GM18526 (cell line): Measurements from ENCODE around the gene EGFLAM.

Source experiments
- POLR2A ChIP-seq: IDR thresholded peaks from 3 replicates; pipeline ENCODE4 v1.6.1; 2011; ENCODE audit not compliant: insufficient read length; ENCODE audit errors: extremely low read depth

EGFLAM gene

DNA sequence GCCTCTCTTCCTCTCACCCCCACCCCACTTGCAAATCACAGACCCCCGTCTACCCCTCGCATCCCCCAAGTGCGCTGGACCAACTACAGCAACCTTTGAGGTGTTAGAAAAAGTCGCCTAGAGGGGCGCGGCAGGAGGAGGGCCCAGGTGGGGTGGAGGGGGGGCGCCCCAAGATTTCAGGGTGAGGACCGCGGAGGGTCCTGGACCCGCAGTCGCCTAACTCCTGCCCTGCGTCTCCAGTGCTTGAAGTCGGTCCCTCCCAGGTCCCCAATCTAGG is 379 bp upstream of the EGFLAM start:
- no peak for TF ChIP-seq POLR2A

DNA sequence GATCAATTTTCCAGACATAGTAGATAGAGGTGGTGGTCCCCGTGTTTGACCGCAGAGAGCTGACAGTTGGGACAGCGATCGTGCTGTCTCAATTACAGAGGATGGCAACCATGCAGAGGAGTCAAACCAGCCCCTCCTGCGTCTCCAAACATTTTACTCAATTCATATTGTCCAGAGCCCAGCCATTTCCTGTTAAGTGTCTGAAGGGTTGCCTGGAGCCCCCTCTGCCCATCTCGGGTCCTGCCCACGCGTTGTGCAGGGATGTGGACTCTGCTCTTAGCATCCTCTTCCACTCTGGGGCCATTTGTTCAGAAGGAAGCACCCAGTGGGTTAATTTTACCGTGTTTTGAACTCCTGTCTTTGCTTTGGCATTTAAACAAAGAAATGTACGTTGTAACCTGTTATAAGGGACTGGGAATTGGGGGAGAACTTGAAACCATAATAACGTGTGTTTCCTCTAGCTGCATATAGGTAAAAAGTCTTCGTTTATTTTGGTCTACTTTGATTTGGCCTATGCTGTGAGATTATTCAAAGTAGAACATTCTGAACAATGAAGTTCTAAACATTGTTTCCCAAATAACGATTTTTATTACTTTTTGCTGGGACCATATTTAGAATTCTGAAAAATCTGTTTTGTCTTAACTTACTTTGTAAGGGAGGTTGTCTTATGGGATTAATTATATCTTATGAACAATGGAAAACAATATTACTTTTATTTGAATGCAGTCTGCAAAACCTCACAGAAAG is 876 bp downstream of the EGFLAM start:
- TF ChIP-seq POLR2A, result no peak

DNA sequence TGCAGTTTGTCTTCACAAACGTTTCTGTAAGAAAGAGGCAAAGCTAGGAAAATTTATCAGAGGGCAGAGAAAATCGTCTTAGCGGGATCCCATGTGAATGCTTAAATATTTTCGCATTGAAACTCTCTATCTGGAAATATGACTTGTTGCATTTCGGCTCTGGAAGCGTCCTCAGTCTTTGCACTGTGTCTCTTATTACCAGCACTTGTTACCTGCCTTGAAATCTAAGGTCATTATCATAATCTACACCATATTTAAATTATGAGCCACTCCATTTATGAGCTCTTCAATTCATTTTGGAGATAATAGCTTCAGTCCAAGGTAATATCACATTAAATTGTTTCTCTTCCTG is 1.4 kb downstream of the EGFLAM start:
- TF ChIP-seq POLR2A, result no peak

DNA sequence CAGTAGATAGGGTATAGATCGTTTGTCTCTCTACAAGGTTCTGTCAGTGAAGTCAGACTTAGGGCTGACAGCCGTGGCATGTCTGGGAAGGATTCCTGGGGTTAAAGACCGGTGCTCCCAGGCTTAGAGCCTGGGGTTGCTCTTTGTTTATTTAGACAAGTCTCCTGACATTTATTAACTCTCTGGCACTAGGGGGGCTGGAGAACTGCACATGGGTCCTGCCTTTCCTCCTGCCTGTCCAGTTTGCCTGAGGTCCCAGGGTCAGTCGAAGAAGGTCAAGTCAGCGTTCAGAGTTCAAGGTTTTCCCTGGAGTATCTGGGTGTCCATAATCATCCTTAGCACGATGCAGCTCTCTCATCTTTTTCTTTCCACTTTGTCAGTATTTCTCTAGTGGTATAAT is 5.6 kb downstream of the EGFLAM start:
- no peak for TF ChIP-seq POLR2A

DNA sequence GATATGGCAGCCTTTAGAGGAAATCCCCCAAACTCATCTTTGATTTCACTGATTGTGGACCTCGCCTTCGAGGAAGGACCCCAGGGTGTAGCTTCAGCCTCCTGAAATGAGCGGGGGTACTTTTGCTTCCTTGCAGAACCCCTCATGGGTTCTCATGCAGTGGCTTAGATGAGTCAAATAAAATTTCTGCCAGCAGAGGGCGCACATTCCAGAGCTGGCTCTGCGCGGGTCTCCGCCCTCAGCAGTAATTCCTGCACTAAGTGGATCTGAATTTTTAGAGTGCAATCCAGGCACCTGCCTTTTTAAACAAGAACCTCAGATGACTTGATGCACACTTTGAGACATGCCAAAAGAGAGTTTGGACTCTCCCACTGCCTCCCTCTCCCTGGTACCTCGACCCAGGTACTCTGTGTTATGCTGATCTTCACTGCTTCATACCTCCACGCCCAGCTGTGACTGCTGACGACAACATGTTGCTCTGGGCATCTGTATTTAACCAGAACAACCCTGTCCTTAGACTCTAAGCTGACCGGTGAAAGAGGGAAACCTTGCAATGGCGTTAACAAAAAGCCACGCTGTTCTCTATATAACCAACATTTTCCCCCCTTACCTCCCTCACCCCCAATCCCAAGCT is 7.3 kb downstream of the EGFLAM start:
- TF ChIP-seq POLR2A, result no peak

DNA sequence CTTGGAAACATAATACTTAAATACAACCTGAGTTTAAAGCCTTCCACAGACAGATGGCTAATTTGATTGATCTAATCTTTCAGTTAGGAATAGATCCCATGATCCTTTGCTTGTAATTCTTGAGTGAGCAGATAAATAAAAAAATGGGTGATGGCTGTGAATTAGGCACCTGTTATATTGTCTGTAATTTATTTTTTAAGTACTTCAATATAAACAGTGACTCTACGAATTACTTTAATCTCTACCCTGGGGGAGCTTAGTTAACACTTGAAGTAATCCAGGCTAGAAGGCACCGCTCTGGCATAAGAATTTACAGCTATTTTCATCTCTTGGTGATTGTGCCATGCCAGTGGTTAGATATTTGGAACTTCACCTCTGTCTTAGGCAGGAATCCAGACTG is 9.0 kb downstream of the EGFLAM start:
- no peak for TF ChIP-seq POLR2A

DNA sequence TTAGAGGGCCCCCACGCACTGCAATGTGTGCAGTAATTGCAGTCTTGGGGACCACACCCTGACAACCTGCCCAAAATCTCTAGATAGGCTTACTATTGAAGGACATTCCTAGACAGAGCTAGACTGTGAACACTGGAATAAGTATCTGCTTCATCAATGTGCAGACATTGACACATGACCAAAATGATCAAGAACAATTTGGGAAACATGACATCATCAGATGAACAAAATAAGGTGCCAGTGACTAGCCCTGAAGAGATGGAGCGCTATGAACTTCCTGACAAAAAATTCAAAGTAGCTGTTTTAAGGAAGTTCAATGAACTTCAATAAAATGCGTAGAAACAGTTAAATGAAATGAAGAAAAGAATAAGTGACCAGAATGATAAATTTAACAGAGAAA is 15.3 kb downstream of the EGFLAM start:
- TF ChIP-seq POLR2A, result no peak

DNA sequence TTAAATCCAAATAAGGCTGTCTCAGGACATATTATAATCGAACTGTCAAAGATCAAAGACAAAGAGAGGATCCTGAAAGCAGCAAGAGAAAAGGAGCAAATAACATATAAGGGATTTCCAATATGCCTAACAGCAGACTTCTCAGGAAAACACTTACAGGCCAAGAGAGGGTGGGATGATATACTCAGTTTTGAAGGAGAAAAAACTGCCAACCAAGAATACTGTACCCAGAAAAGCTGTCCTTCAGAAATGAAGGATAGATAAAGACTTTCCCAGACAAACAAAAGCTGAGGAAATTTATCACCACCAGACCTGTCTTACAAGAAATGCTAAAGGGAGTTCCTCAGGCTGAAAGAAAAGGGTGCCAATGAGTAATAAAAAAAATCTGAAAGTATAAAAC is 16.0 kb downstream of the EGFLAM start:
- TF ChIP-seq POLR2A, result no peak

DNA sequence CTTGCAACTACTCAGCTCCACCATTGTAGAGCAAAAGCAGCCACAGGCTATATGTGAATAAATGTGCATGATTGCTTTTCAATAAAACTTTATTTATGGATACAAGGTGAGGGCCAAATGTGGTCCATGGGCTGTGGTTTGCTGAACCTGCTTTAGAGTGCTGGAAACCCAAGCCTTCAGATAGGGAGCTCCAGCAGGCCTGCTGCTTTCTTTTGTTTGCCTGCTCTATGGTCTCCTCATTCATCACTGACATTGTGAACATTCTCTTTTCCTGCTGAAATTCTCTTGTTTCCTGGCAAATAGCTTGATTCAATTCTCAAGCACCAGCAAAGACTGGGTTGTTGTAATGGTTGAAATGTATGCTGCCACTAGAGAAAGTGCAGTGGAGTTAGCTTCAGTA is 26.0 kb downstream of the EGFLAM start:
- TF ChIP-seq POLR2A, result no peak

DNA sequence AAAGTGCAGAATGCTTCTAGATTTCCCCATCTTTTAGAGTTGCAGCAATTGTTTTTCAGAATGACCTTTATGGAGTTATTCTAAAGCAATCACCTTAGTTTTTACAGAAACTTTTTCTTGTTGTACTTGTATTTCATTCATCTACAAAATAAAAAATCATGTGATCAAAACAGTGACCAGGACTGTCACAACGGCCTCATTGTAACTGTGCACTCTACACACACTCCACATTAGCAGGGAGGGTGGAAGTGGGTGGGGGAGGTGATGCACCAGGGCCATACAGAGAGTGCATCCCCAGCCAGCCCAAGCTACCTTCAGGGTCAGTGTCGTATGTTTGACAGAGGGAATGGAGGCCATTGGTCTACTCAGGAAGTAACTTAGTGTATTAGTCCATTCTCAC is 26.9 kb downstream of the EGFLAM start:
- TF ChIP-seq POLR2A, result no peak

DNA sequence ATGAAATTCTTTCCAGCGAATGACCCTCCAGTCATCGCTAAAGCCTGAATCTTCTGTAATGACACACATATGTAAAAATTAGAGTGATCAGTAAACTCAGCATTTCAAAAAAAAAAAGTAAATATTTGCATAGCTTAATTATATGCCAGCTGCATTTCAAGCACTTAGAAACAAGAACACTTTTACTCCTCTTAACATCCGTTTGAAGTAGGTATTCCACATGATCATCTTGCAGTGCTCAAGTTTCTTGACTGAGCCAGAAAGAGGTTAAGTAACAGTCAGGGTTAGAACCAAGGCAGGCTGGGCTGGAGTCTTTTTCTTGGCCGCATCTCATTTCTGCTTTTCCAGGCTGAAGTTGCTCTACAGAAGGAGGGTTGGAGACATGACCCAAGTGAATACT is 27.6 kb downstream of the EGFLAM start:
- no peak for TF ChIP-seq POLR2A

DNA sequence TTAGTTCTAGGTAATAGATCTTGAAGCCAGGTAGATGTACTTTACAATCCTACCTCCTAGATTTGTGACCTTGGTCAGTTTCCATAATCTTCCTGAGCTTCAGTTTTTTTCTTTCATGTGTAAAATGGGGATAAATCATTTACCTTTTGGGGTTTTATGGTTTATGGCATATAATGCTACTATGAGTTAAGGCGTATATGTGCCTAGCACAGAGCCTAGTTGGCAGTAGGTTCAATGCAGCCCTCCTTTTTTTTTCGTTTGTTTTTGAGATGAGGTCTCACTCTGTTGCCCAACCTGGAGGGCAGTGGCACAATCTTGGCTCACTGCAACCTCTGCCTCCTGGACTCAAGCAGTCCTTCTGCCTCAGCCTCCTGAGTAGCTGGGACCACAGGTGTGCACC is 28.8 kb downstream of the EGFLAM start:
- TF ChIP-seq POLR2A, result no peak

DNA sequence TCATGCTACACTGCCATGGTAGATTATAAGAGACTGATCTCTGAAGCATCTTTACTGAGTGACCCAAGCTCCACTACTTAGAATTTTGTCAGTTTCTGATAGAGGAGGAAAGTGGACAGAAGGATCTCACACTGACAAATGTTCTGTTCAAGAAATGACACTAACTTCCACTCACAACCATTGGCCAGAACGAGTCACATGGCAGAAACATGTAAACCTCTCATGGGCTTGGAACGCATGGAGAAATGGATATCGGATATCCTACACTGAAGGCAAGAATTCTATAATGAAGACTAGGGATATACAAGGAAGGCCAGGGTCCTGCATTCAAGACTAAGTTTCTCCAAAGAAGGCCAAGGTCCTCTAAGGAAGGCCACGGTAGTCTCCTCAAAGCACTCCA is 31.1 kb downstream of the EGFLAM start:
- TF ChIP-seq POLR2A, result no peak

DNA sequence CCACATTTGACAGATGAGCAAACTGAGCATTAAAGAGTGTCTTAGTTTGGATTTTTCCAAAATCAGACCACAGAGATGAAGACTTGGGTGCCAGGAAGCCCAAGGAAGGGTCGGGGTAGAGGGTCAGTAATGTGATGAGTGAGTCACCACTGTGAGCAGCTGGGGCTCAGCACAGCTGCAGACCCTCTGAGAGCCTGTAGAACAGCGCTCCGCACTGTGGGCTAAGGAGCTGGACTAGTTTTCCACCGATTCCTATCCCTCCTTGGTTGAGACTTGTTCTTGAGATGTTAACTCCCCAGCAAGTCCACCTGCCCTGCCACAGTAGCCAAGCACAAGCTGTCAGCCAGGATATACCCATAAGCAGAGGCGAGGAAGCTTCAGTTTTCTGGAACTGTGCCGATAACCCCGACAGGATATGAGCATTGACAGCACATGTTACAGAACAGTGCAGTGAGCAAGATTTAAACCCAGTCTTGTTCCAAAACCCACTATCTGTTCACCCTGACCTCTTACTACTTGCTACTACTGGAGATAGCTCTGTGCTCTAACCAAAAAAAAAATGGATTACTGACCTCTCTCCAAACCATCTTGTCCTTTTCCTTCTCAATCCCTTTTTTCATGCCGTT is 31.8 kb downstream of the EGFLAM start:
- TF ChIP-seq POLR2A, result no peak

DNA sequence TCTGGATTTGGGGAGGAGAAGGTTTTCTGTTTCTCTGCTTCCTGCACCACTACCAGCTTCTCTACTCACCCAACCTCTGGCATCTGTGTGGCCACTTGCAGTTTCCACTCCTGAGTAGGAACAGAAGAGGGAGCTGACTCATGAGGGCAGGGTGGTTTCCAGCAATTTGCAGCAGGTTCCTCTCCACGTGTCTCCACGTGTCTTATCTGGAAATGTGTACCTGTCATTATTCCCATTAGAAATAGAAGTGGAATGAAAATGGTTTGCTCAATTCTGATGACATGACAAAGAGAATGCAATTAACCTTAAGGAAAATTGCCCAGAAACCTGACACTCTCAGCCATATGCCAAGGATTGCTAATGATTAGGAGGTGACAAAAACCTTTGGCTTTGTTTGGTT is 33.0 kb downstream of the EGFLAM start:
- TF ChIP-seq POLR2A, result no peak

DNA sequence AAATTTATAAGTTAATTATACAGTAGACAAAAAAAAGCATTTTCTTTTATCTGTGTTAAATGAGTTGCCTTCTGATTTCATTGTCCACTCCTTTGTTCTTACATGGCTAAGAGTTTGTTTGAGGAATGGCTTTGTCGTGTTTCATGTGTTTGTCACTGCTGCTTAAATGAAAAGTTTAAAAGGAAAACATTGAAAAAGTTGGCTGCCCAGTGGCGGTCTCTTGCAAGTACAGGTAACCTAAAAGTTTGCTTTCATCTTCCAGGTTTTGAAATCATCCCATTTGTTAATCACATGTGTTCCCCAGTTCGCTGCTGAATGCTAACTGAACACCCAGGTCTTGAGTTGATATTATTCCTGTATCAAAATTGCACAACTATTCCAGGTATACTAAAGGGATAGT is 33.9 kb downstream of the EGFLAM start:
- no peak for TF ChIP-seq POLR2A

DNA sequence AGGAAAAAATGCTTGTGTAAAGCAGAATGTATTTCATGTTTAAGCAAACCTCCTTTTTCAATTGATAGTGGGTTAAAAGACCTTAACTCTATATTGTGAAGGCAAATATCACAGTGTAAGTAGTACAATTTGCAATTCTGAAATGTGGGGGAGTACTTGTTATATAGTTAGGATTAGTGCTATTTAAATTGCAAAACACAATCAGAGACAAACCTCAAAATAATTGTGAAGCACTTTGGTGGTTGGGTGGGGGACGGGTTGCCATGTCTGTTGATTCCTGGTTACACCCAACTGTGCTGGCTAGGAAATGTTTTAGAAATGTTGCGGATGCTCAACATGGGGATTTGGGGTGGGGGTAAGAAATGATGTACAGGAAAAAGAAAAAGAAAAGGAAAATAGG is 37.4 kb downstream of the EGFLAM start:
- no peak for TF ChIP-seq POLR2A
